NB4 (cell line): ENCODE measurements around the gene STK35.

Experiments
- MYC ChIP-seq: IDR thresholded peaks from 2 replicates; pipeline ENCODE4 v1.6.1; 2011; ENCODE audit warnings: low read depth, low read length
- POLR2A ChIP-seq: IDR thresholded peaks from 2 replicates; pipeline ENCODE4 v1.6.1; 2011; ENCODE audit warnings: mild to moderate bottlenecking; ENCODE audit not compliant: insufficient read length; ENCODE audit errors: extremely low read depth
- TF ChIP-seq, protein P1 (sequence below): IDR thresholded peaks from one replicate; pipeline ENCODE4 v1.5.1; 2012; ENCODE audit warnings: low read depth, low read length
- TF ChIP-seq, protein P2 (sequence below): IDR thresholded peaks from 2 replicates; pipeline ENCODE4 v1.6.1; 2011; ENCODE audit warnings: low read depth, low read length

DNA sequence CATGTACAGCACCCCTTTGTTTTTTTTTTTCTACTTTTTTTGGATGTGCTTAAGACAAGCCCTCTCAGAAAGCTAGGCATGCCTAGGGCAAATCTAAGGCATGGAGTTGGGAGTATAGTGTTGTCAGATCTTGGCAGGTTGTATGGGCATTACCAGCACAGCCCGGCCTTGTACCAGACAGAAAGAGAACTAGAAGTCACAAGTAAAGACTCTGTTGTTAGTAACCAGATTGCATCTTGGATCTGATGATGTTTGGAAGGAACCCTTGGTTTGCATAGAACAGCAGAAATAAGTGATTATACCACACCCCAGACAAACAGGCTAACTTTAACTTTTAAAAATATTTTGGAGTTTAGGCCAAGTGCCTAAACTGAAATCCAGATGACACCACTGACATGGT lies 25.6 kb downstream of the STK35 start:
- TF ChIP-seq, protein P1, sequence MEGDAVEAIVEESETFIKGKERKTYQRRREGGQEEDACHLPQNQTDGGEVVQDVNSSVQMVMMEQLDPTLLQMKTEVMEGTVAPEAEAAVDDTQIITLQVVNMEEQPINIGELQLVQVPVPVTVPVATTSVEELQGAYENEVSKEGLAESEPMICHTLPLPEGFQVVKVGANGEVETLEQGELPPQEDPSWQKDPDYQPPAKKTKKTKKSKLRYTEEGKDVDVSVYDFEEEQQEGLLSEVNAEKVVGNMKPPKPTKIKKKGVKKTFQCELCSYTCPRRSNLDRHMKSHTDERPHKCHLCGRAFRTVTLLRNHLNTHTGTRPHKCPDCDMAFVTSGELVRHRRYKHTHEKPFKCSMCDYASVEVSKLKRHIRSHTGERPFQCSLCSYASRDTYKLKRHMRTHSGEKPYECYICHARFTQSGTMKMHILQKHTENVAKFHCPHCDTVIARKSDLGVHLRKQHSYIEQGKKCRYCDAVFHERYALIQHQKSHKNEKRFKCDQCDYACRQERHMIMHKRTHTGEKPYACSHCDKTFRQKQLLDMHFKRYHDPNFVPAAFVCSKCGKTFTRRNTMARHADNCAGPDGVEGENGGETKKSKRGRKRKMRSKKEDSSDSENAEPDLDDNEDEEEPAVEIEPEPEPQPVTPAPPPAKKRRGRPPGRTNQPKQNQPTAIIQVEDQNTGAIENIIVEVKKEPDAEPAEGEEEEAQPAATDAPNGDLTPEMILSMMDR: no peak
- TF ChIP-seq POLR2A (no peak), MYC (no peak)
- TF ChIP-seq, protein P2, sequence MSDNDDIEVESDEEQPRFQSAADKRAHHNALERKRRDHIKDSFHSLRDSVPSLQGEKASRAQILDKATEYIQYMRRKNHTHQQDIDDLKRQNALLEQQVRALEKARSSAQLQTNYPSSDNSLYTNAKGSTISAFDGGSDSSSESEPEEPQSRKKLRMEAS: no peak
